ENCODE results near the gene NDRG3.
A peak's percentile ranks its signal among the peaks of the same experiment; 100 is the strongest.

Gene NDRG3

GRCh38 chr20:36745927-36746659 is at the start of gene NDRG3:
Gene NDRG3 (minus strand): TSS chr20:36746090. CDS start chr20:36721735, 24,355 bp downstream.
- Histone ChIP-seq H3K27ac (ENCODE audit: low read length) (peak within 1 kb of the TSS; percentile 69), H3K27me3 (ENCODE audit: control insufficient read depth in 1 of 2, insufficient read depth in 2 of 2, low read length in 2 of 2) (no peaks in the 10 kb centered on the region), H3K4me1 (ENCODE audit: control insufficient read depth, insufficient read depth, low read length) (peaks cover 16% of the 10 kb centered on the region), H3K9me3 (ENCODE audit: control insufficient read depth in 2 of 2, low read length in 2 of 2) (no peaks in the 10 kb centered on the region), H3K36me3 (ENCODE audit: control insufficient read depth in 2 of 2, insufficient read depth in 2 of 2, low read length in 2 of 2) (no peaks in the 10 kb centered on the region), H3K4me3 (ENCODE audit: low read length in 2 of 2) (peak within 1 kb of the TSS; percentile 86 to 98), H3K9ac (ENCODE audit: low read length in 2 of 2) (peak within 1 kb of the TSS; percentile 86 to 89)

DNA sequence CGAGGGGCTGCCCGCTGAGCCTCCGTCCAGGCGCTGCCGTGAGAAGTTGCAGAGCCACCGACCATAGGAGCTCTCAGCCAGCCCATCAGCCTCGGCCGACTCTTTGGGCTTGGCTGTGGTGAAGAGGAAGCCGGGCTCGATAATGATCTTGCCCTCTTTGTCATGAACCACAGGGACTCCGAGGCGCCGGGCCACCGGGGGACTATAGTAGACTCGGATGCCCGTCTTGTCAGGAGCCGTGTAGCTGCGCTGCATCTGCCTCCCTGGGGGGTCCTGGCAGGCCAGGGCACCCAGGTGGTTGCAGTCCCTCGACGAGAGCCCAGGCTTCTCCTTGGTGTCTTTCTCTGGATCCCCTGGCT is 48.2 kb upstream of the NDRG3 start:
- H3K27ac ChIP-seq (ENCODE audit: low read length), result no peak overlapping the region
- no peak overlapping the region for H3K4me3 ChIP-seq (ENCODE audit: low read length in 2 of 2)
- no peaks in the 10 kb centered on the region for H3K27me3 ChIP-seq (ENCODE audit: control insufficient read depth in 1 of 2, insufficient read depth in 2 of 2, low read length in 2 of 2)
- H3K9me3 ChIP-seq (ENCODE audit: control insufficient read depth in 2 of 2, low read length in 2 of 2), result no peaks in the 10 kb centered on the region
- no peaks in the 10 kb centered on the region for H3K4me1 ChIP-seq (ENCODE audit: control insufficient read depth, insufficient read depth, low read length)
- H3K9ac ChIP-seq (ENCODE audit: low read length in 2 of 2), result no peak overlapping the region
- H3K36me3 ChIP-seq (ENCODE audit: control insufficient read depth in 2 of 2, insufficient read depth in 2 of 2, low read length in 2 of 2), result peaks cover 55 to 65% of the 10 kb centered on the region in 2 donors

DNA sequence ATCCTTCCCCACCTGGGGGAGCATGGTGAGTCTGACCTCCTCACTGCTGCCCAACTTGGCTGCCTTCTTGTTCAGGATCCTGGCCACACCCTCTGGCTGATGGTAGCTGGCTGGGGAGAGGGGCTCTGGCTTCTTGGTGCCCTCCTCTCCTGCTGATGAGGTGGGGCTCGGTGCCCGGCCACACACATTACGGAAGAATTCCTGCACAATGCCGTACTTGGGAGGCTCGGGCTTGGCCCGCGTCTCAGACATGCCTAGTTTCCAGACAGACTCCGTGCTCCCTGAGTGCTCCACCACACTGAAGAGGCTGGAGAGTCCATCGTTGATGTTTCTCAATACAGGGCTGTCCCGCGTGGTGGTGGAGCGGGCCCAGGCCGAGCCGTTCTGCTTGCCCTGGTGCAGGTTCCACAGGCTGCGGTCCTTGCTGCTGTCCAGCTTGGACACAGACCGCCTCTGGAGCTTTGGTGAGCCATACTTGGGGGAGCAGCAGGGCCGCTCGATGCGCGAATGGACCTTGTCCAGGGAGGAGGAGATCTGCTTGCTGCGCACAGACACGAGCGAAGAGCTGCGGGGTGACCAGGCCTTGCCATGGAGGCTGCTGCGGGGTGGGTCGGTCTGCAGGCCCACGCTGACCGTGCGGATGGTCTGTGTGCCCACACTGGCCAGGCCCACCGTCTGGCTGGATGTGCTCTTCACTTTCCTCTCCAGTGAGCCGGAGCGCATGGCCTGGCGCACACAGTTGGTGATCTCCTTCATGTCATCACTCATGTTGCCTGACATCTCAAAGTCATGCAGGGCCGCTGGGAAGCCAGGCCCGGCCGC is 47.6 kb upstream of the NDRG3 start:
- Histone ChIP-seq H3K4me3 (ENCODE audit: low read length in 2 of 2) (no peak overlapping the region), H3K27me3 (ENCODE audit: control insufficient read depth in 1 of 2, insufficient read depth in 2 of 2, low read length in 2 of 2) (no peaks in the 10 kb centered on the region), H3K27ac (ENCODE audit: low read length) (no peak overlapping the region), H3K9me3 (ENCODE audit: control insufficient read depth in 2 of 2, low read length in 2 of 2) (no peaks in the 10 kb centered on the region), H3K4me1 (ENCODE audit: control insufficient read depth, insufficient read depth, low read length) (no peaks in the 10 kb centered on the region), H3K9ac (ENCODE audit: low read length in 2 of 2) (no peak overlapping the region), H3K36me3 (ENCODE audit: control insufficient read depth in 2 of 2, insufficient read depth in 2 of 2, low read length in 2 of 2) (peaks cover 53 to 62% of the 10 kb centered on the region in 2 donors)

GRCh38 chr20:36792422-36792821 is 46.5 kb upstream of the NDRG3 start:
- H3K27me3 ChIP-seq (ENCODE audit: control insufficient read depth in 1 of 2, insufficient read depth in 2 of 2, low read length in 2 of 2), result no peaks in the 10 kb centered on the region
- no peaks in the 10 kb centered on the region for H3K4me1 ChIP-seq (ENCODE audit: control insufficient read depth, insufficient read depth, low read length)
- no peak overlapping the region for H3K9ac ChIP-seq (ENCODE audit: low read length in 2 of 2)
- H3K9me3 ChIP-seq (ENCODE audit: control insufficient read depth in 2 of 2, low read length in 2 of 2), result no peaks in the 10 kb centered on the region
- H3K4me3 ChIP-seq (ENCODE audit: low read length in 2 of 2), result no peak overlapping the region
- H3K36me3 ChIP-seq (ENCODE audit: control insufficient read depth in 2 of 2, insufficient read depth in 2 of 2, low read length in 2 of 2), result peaks cover 44 to 52% of the 10 kb centered on the region in 2 donors
- no peak overlapping the region for H3K27ac ChIP-seq (ENCODE audit: low read length)

DNA sequence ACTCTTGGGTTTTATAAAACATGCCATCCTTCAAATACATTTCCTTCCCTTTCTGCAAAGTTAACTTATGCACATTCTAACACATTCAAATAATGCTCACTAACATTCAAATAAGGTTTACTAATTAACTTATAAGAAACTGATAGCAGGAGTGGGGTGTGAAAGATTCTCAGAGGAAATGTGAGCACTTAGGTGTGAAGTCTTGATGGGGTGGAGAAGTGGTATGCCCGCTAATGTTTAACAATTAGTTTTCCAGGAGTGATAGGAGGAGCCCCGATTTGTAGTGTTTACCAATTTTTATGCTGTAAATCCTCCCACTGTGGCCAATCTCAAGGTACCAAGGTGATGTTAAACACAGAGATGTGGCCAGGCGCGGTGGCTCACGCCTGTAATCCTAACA is 46.0 kb upstream of the NDRG3 start:
- Histone ChIP-seq H3K9ac (ENCODE audit: low read length in 2 of 2) (no peak overlapping the region), H3K27ac (ENCODE audit: low read length) (no peak overlapping the region), H3K36me3 (ENCODE audit: control insufficient read depth in 2 of 2, insufficient read depth in 2 of 2, low read length in 2 of 2) (peaks cover 38 to 46% of the 10 kb centered on the region in 2 donors), H3K9me3 (ENCODE audit: control insufficient read depth in 2 of 2, low read length in 2 of 2) (no peaks in the 10 kb centered on the region), H3K4me3 (ENCODE audit: low read length in 2 of 2) (no peak overlapping the region), H3K4me1 (ENCODE audit: control insufficient read depth, insufficient read depth, low read length) (no peaks in the 10 kb centered on the region), H3K27me3 (ENCODE audit: control insufficient read depth in 1 of 2, insufficient read depth in 2 of 2, low read length in 2 of 2) (no peaks in the 10 kb centered on the region)

DNA sequence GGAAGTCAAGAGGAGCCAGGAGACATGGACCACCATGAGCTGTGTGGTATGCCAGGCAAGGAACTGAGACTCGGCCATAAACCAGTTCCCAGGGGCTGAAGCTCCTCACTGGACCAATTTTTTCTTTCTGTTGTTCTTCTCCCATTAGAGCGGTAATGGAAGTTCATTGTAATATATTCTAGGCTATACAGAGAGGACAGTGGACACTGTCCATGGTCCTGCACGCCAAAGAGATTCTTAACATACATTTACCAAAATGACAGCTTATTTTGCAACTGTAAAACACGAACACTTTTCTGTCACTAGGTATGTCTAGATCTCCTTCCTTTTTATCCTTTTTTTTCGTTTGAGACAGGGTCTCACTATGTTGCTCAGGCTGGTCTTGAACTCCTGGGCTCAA is 40.8 kb upstream of the NDRG3 start:
- Histone ChIP-seq H3K9ac (ENCODE audit: low read length in 2 of 2) (no peak overlapping the region), H3K4me1 (ENCODE audit: control insufficient read depth, insufficient read depth, low read length) (peaks cover 15% of the 10 kb centered on the region), H3K27ac (ENCODE audit: low read length) (no peak overlapping the region), H3K36me3 (ENCODE audit: control insufficient read depth in 2 of 2, insufficient read depth in 2 of 2, low read length in 2 of 2) (peaks cover 33 to 40% of the 10 kb centered on the region in 2 donors), H3K4me3 (ENCODE audit: low read length in 2 of 2) (no peak overlapping the region), H3K9me3 (ENCODE audit: control insufficient read depth in 2 of 2, low read length in 2 of 2) (no peaks in the 10 kb centered on the region), H3K27me3 (ENCODE audit: control insufficient read depth in 1 of 2, insufficient read depth in 2 of 2, low read length in 2 of 2) (no peaks in the 10 kb centered on the region)

DNA sequence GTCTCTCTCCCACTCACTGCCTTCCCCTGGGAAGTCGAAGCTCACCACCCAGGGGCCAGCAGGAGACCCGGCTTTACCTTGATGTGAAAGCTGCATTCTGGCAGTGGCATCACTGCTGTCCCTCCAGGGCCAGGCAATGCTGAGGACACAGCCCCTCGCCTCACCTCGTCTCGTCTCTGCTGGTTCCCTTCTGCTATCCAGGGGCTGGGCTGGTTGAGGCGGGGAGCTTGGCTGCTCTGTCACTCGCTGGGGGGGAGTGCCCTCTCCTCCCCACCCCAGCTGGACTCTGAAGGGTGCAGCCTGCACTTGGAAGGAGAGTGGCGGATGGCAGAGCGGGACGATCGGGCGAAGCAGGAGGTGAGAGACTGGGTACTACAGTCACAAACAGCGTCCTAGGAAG is 40.4 kb upstream of the NDRG3 start:
- H3K36me3 ChIP-seq (ENCODE audit: control insufficient read depth in 2 of 2, insufficient read depth in 2 of 2, low read length in 2 of 2), result peaks cover 29 to 36% of the 10 kb centered on the region in 2 donors
- no peak overlapping the region for H3K27ac ChIP-seq (ENCODE audit: low read length)

GRCh38 chr20:36785308-36785707 is 39.4 kb upstream of the NDRG3 start:
- no peaks in the 10 kb centered on the region for H3K9me3 ChIP-seq (ENCODE audit: control insufficient read depth in 2 of 2, low read length in 2 of 2)
- no peak overlapping the region for H3K27ac ChIP-seq (ENCODE audit: low read length)
- no peak overlapping the region for H3K4me3 ChIP-seq (ENCODE audit: low read length in 2 of 2)
- H3K27me3 ChIP-seq (ENCODE audit: control insufficient read depth in 1 of 2, insufficient read depth in 2 of 2, low read length in 2 of 2), result no peaks in the 10 kb centered on the region
- H3K36me3 ChIP-seq (ENCODE audit: control insufficient read depth in 2 of 2, insufficient read depth in 2 of 2, low read length in 2 of 2), result peaks cover 28 to 36% of the 10 kb centered on the region in 2 donors
- no peak overlapping the region for H3K9ac ChIP-seq (ENCODE audit: low read length in 2 of 2)
- peaks cover 15% of the 10 kb centered on the region for H3K4me1 ChIP-seq (ENCODE audit: control insufficient read depth, insufficient read depth, low read length)

More for the DNA sequence above, 40.4 kb upstream of the NDRG3 start:
- Histone ChIP-seq H3K4me3 (ENCODE audit: low read length in 2 of 2) (no peak overlapping the region), H3K9me3 (ENCODE audit: control insufficient read depth in 2 of 2, low read length in 2 of 2) (no peaks in the 10 kb centered on the region), H3K4me1 (ENCODE audit: control insufficient read depth, insufficient read depth, low read length) (peaks cover 15% of the 10 kb centered on the region), H3K27me3 (ENCODE audit: control insufficient read depth in 1 of 2, insufficient read depth in 2 of 2, low read length in 2 of 2) (no peaks in the 10 kb centered on the region), H3K9ac (ENCODE audit: low read length in 2 of 2) (no peak overlapping the region)

GRCh38 chr20:36784900-36785299 is 39.0 kb upstream of the NDRG3 start:
- Histone ChIP-seq H3K4me1 (ENCODE audit: control insufficient read depth, insufficient read depth, low read length) (peaks cover 15% of the 10 kb centered on the region), H3K36me3 (ENCODE audit: control insufficient read depth in 2 of 2, insufficient read depth in 2 of 2, low read length in 2 of 2) (peaks cover 28 to 36% of the 10 kb centered on the region in 2 donors), H3K4me3 (ENCODE audit: low read length in 2 of 2) (no peak overlapping the region), H3K27me3 (ENCODE audit: control insufficient read depth in 1 of 2, insufficient read depth in 2 of 2, low read length in 2 of 2) (no peaks in the 10 kb centered on the region), H3K9ac (ENCODE audit: low read length in 2 of 2) (no peak overlapping the region), H3K27ac (ENCODE audit: low read length) (peak overlapping the region; percentile 37), H3K9me3 (ENCODE audit: control insufficient read depth in 2 of 2, low read length in 2 of 2) (no peaks in the 10 kb centered on the region)

- peaks cover 15% of the 10 kb centered on the region for H3K4me1 ChIP-seq (ENCODE audit: control insufficient read depth, insufficient read depth, low read length)
- H3K27ac ChIP-seq (ENCODE audit: low read length), result no peak overlapping the region
- no peaks in the 10 kb centered on the region for H3K27me3 ChIP-seq (ENCODE audit: control insufficient read depth in 1 of 2, insufficient read depth in 2 of 2, low read length in 2 of 2)
- H3K4me3 ChIP-seq (ENCODE audit: low read length in 2 of 2), result no peak overlapping the region
- H3K36me3 ChIP-seq (ENCODE audit: control insufficient read depth in 2 of 2, insufficient read depth in 2 of 2, low read length in 2 of 2), result peaks cover 28 to 37% of the 10 kb centered on the region in 2 donors
- no peak overlapping the region for H3K9ac ChIP-seq (ENCODE audit: low read length in 2 of 2)
- H3K9me3 ChIP-seq (ENCODE audit: control insufficient read depth in 2 of 2, low read length in 2 of 2), result no peaks in the 10 kb centered on the region
Measured at GRCh38 chr20:36784116-36784515, 38.2 kb upstream of the NDRG3 start.

DNA sequence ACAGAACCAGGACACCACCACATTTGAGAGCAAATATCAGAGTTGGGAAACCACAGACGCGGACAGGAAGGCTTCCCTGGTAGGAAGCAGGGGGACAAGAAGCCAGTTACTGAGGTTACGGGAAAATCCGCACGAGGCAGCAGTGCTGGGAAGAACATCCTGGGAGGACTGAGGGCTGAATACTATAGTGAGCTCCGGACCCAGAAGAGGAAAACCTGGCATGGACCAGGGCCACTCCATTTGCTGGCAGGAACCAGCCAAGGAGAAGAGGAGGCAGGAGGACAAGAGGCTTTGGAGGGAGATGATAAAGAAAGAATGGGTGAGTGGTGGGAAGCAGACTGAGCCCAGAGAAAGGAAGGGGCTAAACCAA is 33.8 kb upstream of the NDRG3 start:
- Histone ChIP-seq H3K27ac (ENCODE audit: low read length) (no peak overlapping the region), H3K9ac (ENCODE audit: low read length in 2 of 2) (no peak overlapping the region), H3K36me3 (ENCODE audit: control insufficient read depth in 2 of 2, insufficient read depth in 2 of 2, low read length in 2 of 2) (peaks cover 11 to 18% of the 10 kb centered on the region in 2 donors), H3K4me1 (ENCODE audit: control insufficient read depth, insufficient read depth, low read length) (peaks cover 15% of the 10 kb centered on the region), H3K9me3 (ENCODE audit: control insufficient read depth in 2 of 2, low read length in 2 of 2) (no peaks in the 10 kb centered on the region), H3K4me3 (ENCODE audit: low read length in 2 of 2) (no peak overlapping the region), H3K27me3 (ENCODE audit: control insufficient read depth in 1 of 2, insufficient read depth in 2 of 2, low read length in 2 of 2) (no peaks in the 10 kb centered on the region)

Data from stomach smooth muscle (tissue), 2 donors.